A204.1 (cell line): Measurements from ENCODE around the gene PRPF6.

Experiments
- FAIRE-seq: peaks from 2 replicates; lab custom pipeline; 2012; peaks lifted over from hg19 to GRCh38; lab: Jason Lieb, UNC

The PRPF6 gene

GRCh38 chr20:64049060-64049877 is 68.3 kb downstream of the PRPF6 start, which contains the start of gene SOX18:
Gene SOX18, minus strand, starts transcription at chr20:64049639. Its CDS starts 123 bp downstream, at chr20:64049516.
- no peak for FAIRE-seq

- no peak for FAIRE-seq
Measured at GRCh38 chr20:64049878-64050260, 68.9 kb downstream of the PRPF6 start.

GRCh38 chr20:64050261-64051032 is 69.5 kb downstream of the PRPF6 start:
- no peak for FAIRE-seq

GRCh38 chr20:64051033-64051452 is 70.1 kb downstream of the PRPF6 start:
- FAIRE-seq, result no peak

GRCh38 chr20:64051561-64052325 is 70.8 kb downstream of the PRPF6 start:
- FAIRE-seq, result no peak

- FAIRE-seq, result no peak
Measured at GRCh38 chr20:64052326-64052722, 71.4 kb downstream of the PRPF6 start.

GRCh38 chr20:64052987-64053840 is 72.3 kb downstream of the PRPF6 start:
- FAIRE-seq, result no peak

GRCh38 chr20:64053841-64054661 is 73.1 kb downstream of the PRPF6 start:
- FAIRE-seq, result no peak

- FAIRE-seq, result no peak
Measured at GRCh38 chr20:64055396-64055892, 74.5 kb downstream of the PRPF6 start.

- FAIRE-seq, result no peak
Measured at GRCh38 chr20:64055893-64056638, 75.1 kb downstream of the PRPF6 start.

- no peak for FAIRE-seq
Measured at GRCh38 chr20:64056639-64056888, 75.6 kb downstream of the PRPF6 start.

GRCh38 chr20:64056889-64057627 is 76.1 kb downstream of the PRPF6 start:
- no peak for FAIRE-seq

GRCh38 chr20:64057628-64058498 is 76.9 kb downstream of the PRPF6 start:
- FAIRE-seq, result no peak

- FAIRE-seq, result no peak
Measured at GRCh38 chr20:64058536-64058935, 77.6 kb downstream of the PRPF6 start.

GRCh38 chr20:64062276-64062595 is 81.3 kb downstream of the PRPF6 start:
- no peak for FAIRE-seq

- FAIRE-seq, result no peak
Measured at GRCh38 chr20:64062596-64063388, 81.9 kb downstream of the PRPF6 start, which contains the start of gene TCEA2. Gene TCEA2, plus strand, starts transcription at chr20:64063198. Its CDS starts 115 bp downstream, at chr20:64063313.

GRCh38 chr20:64063389-64064144 is 82.6 kb downstream of the PRPF6 start:
- FAIRE-seq, result no peak
